ENCODE data around the gene TARBP1. TPM values are rescaled to one million over a fixed set of nuclear protein-coding genes. Genes with fewer than 3 reads are reported as not detected.
A peak's percentile ranks its signal among the peaks of the same experiment; 100 is the strongest.

The TARBP1 gene
- polyA plus RNA-seq, 2 donors, result 16.8 to 32.5 TPM

DNA sequence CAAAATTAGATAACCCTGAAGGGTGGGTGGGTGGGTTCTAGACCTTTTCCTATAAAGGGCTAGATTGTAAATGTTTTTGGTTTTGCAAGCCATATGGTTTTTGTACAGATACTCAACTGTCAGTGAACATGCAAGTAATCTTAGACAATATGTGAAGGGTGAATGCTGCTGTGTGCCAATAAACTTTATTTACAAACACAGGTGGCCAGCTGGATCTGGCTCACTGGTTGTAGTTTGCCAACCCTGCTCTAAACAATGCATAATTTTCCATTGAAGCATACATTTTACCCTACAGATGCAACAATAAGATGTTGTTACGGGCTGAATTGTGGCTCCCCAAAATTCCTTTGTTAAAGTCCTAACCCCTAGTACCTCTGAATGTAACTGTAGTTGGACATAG, 18.6 kb upstream of the TARBP1 start:
- 94 to 97% methylated on average over 1 of the region's 1 CpG for WGBS, 2 donors
- Histone ChIP-seq H3K27ac (ENCODE audit: low read depth in 2 of 2, low read length in 1 of 2) (no peak overlapping the region), H3K4me1 (ENCODE audit: control insufficient read depth in 2 of 2, insufficient read depth in 2 of 2, low read length in 1 of 2) (no peaks in the 10 kb centered on the region), H3K9me3 (ENCODE audit: control insufficient read depth in 2 of 2, insufficient read depth in 1 of 2, low read depth in 1 of 2, low read length in 1 of 2) (no peaks in the 10 kb centered on the region), H3K4me3 (ENCODE audit: low read depth in 1 of 2, low read length in 2 of 2) (no peak overlapping the region), H3K36me3 (ENCODE audit: control insufficient read depth in 2 of 2, insufficient read depth in 2 of 2, low read length in 1 of 2) (no peaks in the 10 kb centered on the region), H3K27me3 (ENCODE audit: control insufficient read depth in 1 of 2, insufficient read depth in 2 of 2, low read length in 2 of 2) (no peaks in the 10 kb centered on the region)

DNA sequence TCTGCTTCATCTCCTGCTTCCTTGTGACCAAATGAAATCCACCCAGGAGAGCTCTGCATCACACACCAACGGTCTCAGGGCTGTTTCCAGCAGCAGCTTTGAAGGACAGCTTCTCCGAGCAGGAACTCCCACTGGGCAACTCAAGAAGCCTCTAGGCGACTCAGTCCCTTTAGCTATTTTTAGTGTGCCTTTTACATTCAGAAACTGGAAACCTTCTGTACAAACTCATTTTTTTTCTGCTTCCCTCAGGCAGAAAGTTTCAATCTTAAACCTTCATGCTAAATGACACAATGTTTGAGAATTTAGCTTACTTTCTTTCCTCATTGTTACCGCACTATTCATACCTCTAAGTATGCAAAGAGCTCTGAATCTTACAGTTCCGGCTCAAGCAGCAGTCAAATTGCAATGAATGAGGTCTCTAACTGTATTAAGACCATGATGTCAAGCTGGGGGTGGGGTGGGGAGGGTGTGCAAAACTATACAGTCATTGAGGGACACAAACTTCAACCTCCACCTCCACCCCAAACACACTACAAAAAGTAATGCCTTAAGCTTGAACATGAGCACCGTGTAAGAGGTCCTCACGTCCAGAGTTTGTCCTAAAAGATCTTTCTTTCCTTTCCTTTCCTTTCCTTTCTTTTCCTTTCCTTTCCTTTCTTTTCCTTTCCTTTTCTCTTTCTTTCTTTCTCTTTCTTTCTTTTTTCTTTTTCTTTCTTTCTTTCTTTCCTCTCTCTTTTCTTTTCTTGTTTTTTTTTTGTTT, 16.4 kb upstream of the TARBP1 start:
- Histone ChIP-seq H3K36me3 (ENCODE audit: control insufficient read depth in 2 of 2, insufficient read depth in 2 of 2, low read length in 1 of 2) (no peaks in the 10 kb centered on the region), H3K9me3 (ENCODE audit: control insufficient read depth in 2 of 2, insufficient read depth in 1 of 2, low read depth in 1 of 2, low read length in 1 of 2) (no peaks in the 10 kb centered on the region), H3K27ac (ENCODE audit: low read depth in 2 of 2, low read length in 1 of 2) (peak overlapping the region; percentile 30 to 72), H3K4me3 (ENCODE audit: low read depth in 1 of 2, low read length in 2 of 2) (no peak overlapping the region), H3K4me1 (ENCODE audit: control insufficient read depth in 2 of 2, insufficient read depth in 2 of 2, low read length in 1 of 2) (no peaks in the 10 kb centered on the region), H3K27me3 (ENCODE audit: control insufficient read depth in 1 of 2, insufficient read depth in 2 of 2, low read length in 2 of 2) (no peaks in the 10 kb centered on the region)
- WGBS, 2 donors, result 38 to 45% methylated on average over 7 of the region's 7 CpGs

DNA sequence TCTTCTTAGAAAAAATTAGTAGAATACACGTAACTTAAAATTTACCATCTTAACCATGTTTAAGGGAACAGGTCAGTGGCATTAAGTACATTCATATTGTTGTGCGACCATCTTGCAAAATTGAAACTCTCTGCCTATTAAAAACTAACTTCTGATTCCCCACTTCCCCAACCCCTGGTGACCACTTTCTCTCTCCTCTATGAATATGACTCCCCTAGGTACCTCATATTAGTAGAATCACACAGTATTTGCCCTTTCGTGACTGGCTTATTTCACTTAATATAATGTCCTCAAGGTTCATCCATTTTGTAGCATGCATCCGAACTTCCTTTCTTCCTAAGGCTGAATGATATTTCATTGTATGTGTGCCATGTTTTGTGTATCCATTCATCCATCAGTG, 15.1 kb upstream of the TARBP1 start:
- H3K27me3 ChIP-seq (ENCODE audit: control insufficient read depth in 1 of 2, insufficient read depth in 2 of 2, low read length in 2 of 2), result no peaks in the 10 kb centered on the region
- no peaks in the 10 kb centered on the region for H3K9me3 ChIP-seq (ENCODE audit: control insufficient read depth in 2 of 2, insufficient read depth in 1 of 2, low read depth in 1 of 2, low read length in 1 of 2)
- no peak overlapping the region for H3K4me3 ChIP-seq (ENCODE audit: low read depth in 1 of 2, low read length in 2 of 2)
- H3K4me1 ChIP-seq (ENCODE audit: control insufficient read depth in 2 of 2, insufficient read depth in 2 of 2, low read length in 1 of 2), result no peaks in the 10 kb centered on the region
- no peaks in the 10 kb centered on the region for H3K36me3 ChIP-seq (ENCODE audit: control insufficient read depth in 2 of 2, insufficient read depth in 2 of 2, low read length in 1 of 2)
- H3K27ac ChIP-seq (ENCODE audit: low read depth in 2 of 2, low read length in 1 of 2), result no peak overlapping the region
- WGBS, 2 donors, result 89 to 91% methylated on average over 4 of the region's 4 CpGs

DNA sequence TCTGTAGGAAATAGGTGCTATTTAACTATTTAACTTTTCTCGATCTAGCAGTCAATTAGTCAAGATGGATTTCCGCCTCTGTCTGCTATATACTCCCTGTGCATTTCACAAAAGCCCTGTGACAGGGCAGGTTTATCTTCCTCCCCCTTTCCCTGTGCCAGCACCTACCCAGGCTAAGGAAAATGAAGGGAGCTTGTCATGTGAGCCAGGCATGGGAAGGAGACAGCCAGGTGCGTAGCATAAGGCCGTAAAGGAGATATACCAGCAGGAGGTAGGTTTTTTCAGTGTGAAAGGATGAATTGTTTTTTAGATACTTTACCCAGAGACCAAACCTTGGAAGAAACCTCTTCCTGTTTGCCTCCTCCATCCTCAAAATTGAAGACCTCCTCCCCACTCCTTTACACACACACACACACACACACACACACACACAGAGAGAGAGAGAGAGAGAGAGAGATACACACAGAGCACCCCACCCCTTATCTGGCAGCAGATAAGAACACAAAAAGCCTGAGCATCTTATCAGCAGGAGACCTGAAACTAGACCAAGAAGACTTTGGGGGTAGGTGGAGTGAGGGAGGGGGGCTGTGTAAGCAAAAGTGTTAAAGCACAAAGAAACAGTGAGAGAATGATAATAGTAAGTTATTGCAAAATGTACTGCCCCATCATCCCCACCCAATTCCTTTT, 12.0 kb upstream of the TARBP1 start:
- Histone ChIP-seq H3K9me3 (ENCODE audit: control insufficient read depth in 2 of 2, insufficient read depth in 1 of 2, low read depth in 1 of 2, low read length in 1 of 2) (no peaks in the 10 kb centered on the region), H3K27ac (ENCODE audit: low read depth in 2 of 2, low read length in 1 of 2) (no peak overlapping the region), H3K36me3 (ENCODE audit: control insufficient read depth in 2 of 2, insufficient read depth in 2 of 2, low read length in 1 of 2) (no peaks in the 10 kb centered on the region), H3K4me3 (ENCODE audit: low read depth in 1 of 2, low read length in 2 of 2) (no peak overlapping the region), H3K27me3 (ENCODE audit: control insufficient read depth in 1 of 2, insufficient read depth in 2 of 2, low read length in 2 of 2) (no peaks in the 10 kb centered on the region), H3K4me1 (ENCODE audit: control insufficient read depth in 2 of 2, insufficient read depth in 2 of 2, low read length in 1 of 2) (no peaks in the 10 kb centered on the region)
- 67 to 75% methylated on average over 4 of the region's 4 CpGs for WGBS, 2 donors

- WGBS, 2 donors, result 39 to 58% methylated on average over 2 of the region's 2 CpGs
- Histone ChIP-seq H3K27ac (ENCODE audit: low read depth in 2 of 2, low read length in 1 of 2) (no peak overlapping the region), H3K36me3 (ENCODE audit: control insufficient read depth in 2 of 2, insufficient read depth in 2 of 2, low read length in 1 of 2) (no peaks in the 10 kb centered on the region), H3K4me3 (ENCODE audit: low read depth in 1 of 2, low read length in 2 of 2) (no peak overlapping the region), H3K27me3 (ENCODE audit: control insufficient read depth in 1 of 2, insufficient read depth in 2 of 2, low read length in 2 of 2) (no peaks in the 10 kb centered on the region), H3K9me3 (ENCODE audit: control insufficient read depth in 2 of 2, insufficient read depth in 1 of 2, low read depth in 1 of 2, low read length in 1 of 2) (no peaks in the 10 kb centered on the region), H3K4me1 (ENCODE audit: control insufficient read depth in 2 of 2, insufficient read depth in 2 of 2, low read length in 1 of 2) (no peaks in the 10 kb centered on the region)
Observed at GRCh38 chr1:234489698-234490077, 10.7 kb upstream of the TARBP1 start.

DNA sequence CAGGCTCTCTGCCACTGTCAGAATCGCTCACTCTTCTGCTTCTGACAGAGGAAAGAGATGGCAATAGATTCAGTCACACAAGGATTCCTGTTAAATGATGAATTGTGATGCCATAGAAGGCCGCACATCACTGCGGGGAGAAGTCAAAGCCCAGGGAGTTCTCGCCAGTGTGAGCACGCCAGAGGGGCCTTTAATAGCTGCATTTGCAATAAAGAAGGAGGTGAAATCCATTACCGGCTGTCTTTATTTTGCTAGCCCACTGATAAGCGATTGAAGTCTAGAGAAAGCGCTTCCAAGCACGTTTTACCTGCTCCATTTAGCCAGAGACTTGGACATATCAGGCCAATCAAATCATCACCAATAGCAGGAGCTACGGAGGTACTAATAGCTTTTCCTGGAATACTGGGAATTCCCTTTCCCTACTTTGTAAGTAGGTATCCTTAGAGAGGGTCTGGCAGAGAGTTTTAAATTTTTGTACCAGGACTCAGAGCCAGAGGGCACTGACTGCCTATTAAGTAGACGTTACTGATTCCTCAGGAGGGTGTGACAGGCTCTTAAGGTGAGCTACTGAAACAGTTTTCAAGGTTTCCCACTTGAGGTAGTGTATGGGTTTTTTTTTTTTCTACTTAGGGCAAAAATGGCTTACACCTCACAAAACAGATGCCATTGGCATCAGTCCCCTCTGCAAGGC, 10.2 kb upstream of the TARBP1 start:
- Histone ChIP-seq H3K27me3 (ENCODE audit: control insufficient read depth in 1 of 2, insufficient read depth in 2 of 2, low read length in 2 of 2) (no peaks in the 10 kb centered on the region), H3K9me3 (ENCODE audit: control insufficient read depth in 2 of 2, insufficient read depth in 1 of 2, low read depth in 1 of 2, low read length in 1 of 2) (no peaks in the 10 kb centered on the region), H3K4me1 (ENCODE audit: control insufficient read depth in 2 of 2, insufficient read depth in 2 of 2, low read length in 1 of 2) (no peaks in the 10 kb centered on the region), H3K4me3 (ENCODE audit: low read depth in 1 of 2, low read length in 2 of 2) (no peak overlapping the region), H3K27ac (ENCODE audit: low read depth in 2 of 2, low read length in 1 of 2) (peak overlapping the region in 1 of 2 donors; percentile 24), H3K36me3 (ENCODE audit: control insufficient read depth in 2 of 2, insufficient read depth in 2 of 2, low read length in 1 of 2) (no peaks in the 10 kb centered on the region)
- WGBS, 2 donors, result 63 to 74% methylated on average over 11 of the region's 11 CpGs

DNA sequence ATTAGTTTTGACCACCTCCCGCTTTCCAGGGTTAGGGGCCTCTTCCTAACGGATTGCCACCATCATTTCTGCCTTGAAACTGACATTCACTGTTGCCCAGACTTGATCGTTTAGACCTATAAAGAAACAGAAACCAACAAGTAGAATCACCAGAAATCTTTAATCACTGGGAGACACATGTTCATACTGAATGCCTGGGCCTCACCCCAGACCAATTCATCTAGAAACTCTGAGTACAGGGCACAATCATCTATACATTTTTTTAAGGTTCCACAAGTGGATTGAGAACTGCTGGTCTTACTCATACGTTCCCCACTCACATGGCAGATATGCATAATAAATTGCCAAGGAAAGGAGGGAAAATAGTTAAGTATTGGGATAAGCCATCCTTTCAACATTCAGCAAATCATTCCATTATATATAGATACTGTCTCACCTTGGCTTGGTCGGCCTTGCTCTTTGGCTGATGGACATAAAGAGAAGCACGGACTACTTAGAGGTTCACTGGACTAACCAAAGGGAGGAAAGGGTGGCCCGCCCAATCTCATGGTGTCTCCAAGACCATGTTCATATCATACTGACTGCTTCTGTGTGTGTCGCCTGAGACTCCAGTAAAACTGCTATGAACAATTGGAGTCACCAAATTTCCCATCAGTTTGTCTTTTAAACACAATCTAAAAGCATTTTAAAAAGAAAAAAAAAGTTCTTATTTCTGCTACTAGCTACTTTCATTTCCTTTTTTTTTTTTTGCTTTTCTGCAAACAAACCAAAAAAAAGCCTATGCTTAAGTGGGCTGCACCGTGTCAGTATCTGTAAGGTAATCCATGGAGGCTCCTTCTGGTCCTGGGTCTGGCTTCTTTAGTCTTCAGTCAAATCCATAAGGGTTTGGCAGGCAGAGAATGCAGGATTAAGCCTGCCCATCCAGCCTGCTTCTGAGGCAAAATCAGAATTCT, 9.4 kb upstream of the TARBP1 start:
- H3K9me3 ChIP-seq (ENCODE audit: control insufficient read depth in 2 of 2, insufficient read depth in 1 of 2, low read depth in 1 of 2, low read length in 1 of 2), result no peaks in the 10 kb centered on the region
- no peaks in the 10 kb centered on the region for H3K4me1 ChIP-seq (ENCODE audit: control insufficient read depth in 2 of 2, insufficient read depth in 2 of 2, low read length in 1 of 2)
- 73 to 74% methylated on average over 9 of the region's 9 CpGs for WGBS, 2 donors
- H3K27me3 ChIP-seq (ENCODE audit: control insufficient read depth in 1 of 2, insufficient read depth in 2 of 2, low read length in 2 of 2), result no peaks in the 10 kb centered on the region
- no peaks in the 10 kb centered on the region for H3K36me3 ChIP-seq (ENCODE audit: control insufficient read depth in 2 of 2, insufficient read depth in 2 of 2, low read length in 1 of 2)
- no peak overlapping the region for H3K4me3 ChIP-seq (ENCODE audit: low read depth in 1 of 2, low read length in 2 of 2)
- H3K27ac ChIP-seq (ENCODE audit: low read depth in 2 of 2, low read length in 1 of 2), result peak overlapping the region in 1 of 2 donors; percentile 24

- Histone ChIP-seq H3K36me3 (ENCODE audit: control insufficient read depth in 2 of 2, insufficient read depth in 2 of 2, low read length in 1 of 2) (no peaks in the 10 kb centered on the region), H3K27ac (ENCODE audit: low read depth in 2 of 2, low read length in 1 of 2) (peak overlapping the region in 1 of 2 donors; percentile 35), H3K9me3 (ENCODE audit: control insufficient read depth in 2 of 2, insufficient read depth in 1 of 2, low read depth in 1 of 2, low read length in 1 of 2) (no peaks in the 10 kb centered on the region), H3K27me3 (ENCODE audit: control insufficient read depth in 1 of 2, insufficient read depth in 2 of 2, low read length in 2 of 2) (no peaks in the 10 kb centered on the region), H3K4me3 (ENCODE audit: low read depth in 1 of 2, low read length in 2 of 2) (no peak overlapping the region), H3K4me1 (ENCODE audit: control insufficient read depth in 2 of 2, insufficient read depth in 2 of 2, low read length in 1 of 2) (no peaks in the 10 kb centered on the region)
- 32 to 33% methylated on average over 12 of the region's 12 CpGs for WGBS, 2 donors
Observed at GRCh38 chr1:234486858-234487840, 8.2 kb upstream of the TARBP1 start.
